Fibroblast of lung (primary cell): ENCODE data around the gene RAMP2. TPM values are rescaled to one million over a fixed set of nuclear protein-coding genes. Genes with fewer than 3 reads are reported as not detected.

Experiments
- DNase-seq, 2 donors: peaks; one replicate each; pipeline versions ENCODE4 v3.0.0 to v3.0.0-alpha.2; 2010; ENCODE audit warnings: low read depth in 2 of 2
- H2AFZ ChIP-seq: 2 replicates; pipeline ENCODE4 v1.5.1; 2012; ENCODE audit warnings: low read length, control low read depth, inconsistent platforms
- H3K27ac ChIP-seq: 2 replicates; pipeline ENCODE4 v1.5.1; 2011; ENCODE audit warnings: low read length, control low read depth; ENCODE audit not compliant: insufficient read depth
- H3K27me3 ChIP-seq: 2 replicates; pipeline ENCODE4 v1.5.1; 2011; ENCODE audit warnings: mild to moderate bottlenecking, low read length; ENCODE audit not compliant: control insufficient read depth, insufficient read depth
- H3K36me3 ChIP-seq: 2 replicates; pipeline ENCODE4 v1.5.1; 2011; ENCODE audit warnings: low read length; ENCODE audit not compliant: control insufficient read depth, insufficient read depth
- H3K4me1 ChIP-seq: 2 replicates; pipeline ENCODE4 v1.5.1; 2011; ENCODE audit warnings: low read length; ENCODE audit not compliant: control insufficient read depth, insufficient read depth; ENCODE audit errors: extremely low read depth
- H3K4me2 ChIP-seq: 2 replicates; pipeline ENCODE4 v1.5.1; 2011; ENCODE audit warnings: low read length, control low read depth; ENCODE audit not compliant: insufficient read depth; ENCODE audit errors: extremely low read depth
- H3K4me3 ChIP-seq, 4 experiments: fragments of 200-600 bp in 1 of 4; sonication (generic) in 1 of 4; replicated peaks in 1 of 4; 2 replicates each; pipeline ENCODE4 v1.5.1; 2011 to 2016; ENCODE audit warnings: low read length in 4 of 4, low read depth in 3 of 4, mild to moderate bottlenecking in 3 of 4, control low read depth in 2 of 4, inconsistent platforms in 1 of 4, mixed read lengths in 1 of 4; ENCODE audit not compliant: insufficient read depth in 1 of 4; ENCODE audit errors: control extremely low read depth in 1 of 4
- H3K79me2 ChIP-seq: 2 replicates; pipeline ENCODE4 v1.5.1; 2012; ENCODE audit warnings: mild to moderate bottlenecking, low read length, inconsistent platforms; ENCODE audit not compliant: control insufficient read depth, insufficient read depth
- H3K9ac ChIP-seq: 2 replicates; pipeline ENCODE4 v1.5.1; 2011; ENCODE audit warnings: mild to moderate bottlenecking, low read length, control low read depth; ENCODE audit not compliant: insufficient read depth
- H3K9me3 ChIP-seq: 2 replicates; pipeline ENCODE4 v1.5.1; 2012; ENCODE audit warnings: low read depth, low read length; ENCODE audit not compliant: control insufficient read depth, insufficient read depth
- H4K20me1 ChIP-seq: 2 replicates; pipeline ENCODE4 v1.5.1; 2011; ENCODE audit warnings: low read length; ENCODE audit not compliant: control insufficient read depth, insufficient read depth; ENCODE audit errors: extremely low read depth
- CTCF ChIP-seq, 2 donors: IDR thresholded peaks in 1 of 2; conservative IDR thresholded peaks in 1 of 2; 1 replicate in 1 of 2; 2 replicates in 1 of 2; pipeline ENCODE4 v1.5.1; 2011 to 2012; ENCODE audit warnings: low read length in 2 of 2, control low read depth in 1 of 2, inconsistent platforms in 1 of 2, low read depth in 1 of 2, mild to moderate bottlenecking in 1 of 2
- EZH2 ChIP-seq: IDR thresholded peaks from 2 replicates; pipeline ENCODE4 v1.5.1; 2012; ENCODE audit warnings: low read length, control low read depth, mild to moderate bottlenecking; ENCODE audit errors: missing control alignments
- polyA plus RNA-seq, 2 donors: library from polyadenylated mRNA; depleted of rRNA in 1 of 2; stranded (reverse) in 1 of 2; unstranded in 1 of 2; fragments of >200 nt; gene quantifications; 2 replicates each; pipeline ENCODE4 v1.2.1, GENCODE V29; 2011 to 2012; ENCODE audit warnings: missing spikeins in 1 of 2
- total RNA-seq: library from RNA; depleted of rRNA; stranded (reverse); fragments of >200 nt; gene quantifications from 2 replicates; pipeline ENCODE4 v1.2.1, GENCODE V29; 2014

The RAMP2 gene
- total and polyA plus RNA-seq, 2 donors (not counting 1 experiment from before 2014, with no cell fraction given), result 0.17 to 0.45 TPM

- no peak overlapping the region for H3K4me2 ChIP-seq
- peaks cover 12% of the 10 kb centered on the region for H3K4me1 ChIP-seq
- H3K27me3 ChIP-seq, result no peaks in the 10 kb centered on the region
- peaks cover 6% of the 10 kb centered on the region for H3K79me2 ChIP-seq
- H3K27ac ChIP-seq, result no peak overlapping the region
- no peak overlapping the region for H3K9ac ChIP-seq
- no peaks in the 10 kb centered on the region for H3K9me3 ChIP-seq
- peaks cover 12% of the 10 kb centered on the region for H3K36me3 ChIP-seq
- no peak overlapping the region for H2AFZ ChIP-seq
- no peak overlapping the region for H3K4me3 ChIP-seq
- H4K20me1 ChIP-seq, result no peaks in the 10 kb centered on the region
- DNase-seq, result peak in 1 of 2 donors; percentile 95
- no peak for TF ChIP-seq CTCF (conservative IDR thresholded peaks at IDR 0.05 in 1 of 2, IDR thresholded peaks at IDR 0.05 in 1 of 2; ENCODE audit: low read depth in 1 of 2, low read length in 2 of 2)
- TF ChIP-seq EZH2, result no peak
Measured at GRCh38 chr17:42775534-42776098, 14.6 kb downstream of the RAMP2 start.

GRCh38 chr17:42778570-42778969, 17.5 kb downstream of the RAMP2 start:
- Histone ChIP-seq H3K27me3 (peaks cover 3% of the 10 kb centered on the region), H3K27ac (no peak overlapping the region), H3K4me2 (no peak overlapping the region), H3K36me3 (peaks cover 12% of the 10 kb centered on the region), H4K20me1 (no peaks in the 10 kb centered on the region), H3K4me3 (no peak overlapping the region), H3K4me1 (peaks cover 26% of the 10 kb centered on the region), H3K9ac (no peak overlapping the region), H3K79me2 (peaks cover 4% of the 10 kb centered on the region), H3K9me3 (no peaks in the 10 kb centered on the region), H2AFZ (no peak overlapping the region)
- TF ChIP-seq EZH2, result no peak
- no peak for TF ChIP-seq CTCF (conservative IDR thresholded peaks at IDR 0.05 in 1 of 2, IDR thresholded peaks at IDR 0.05 in 1 of 2; ENCODE audit: low read depth in 1 of 2, low read length in 2 of 2)
- DNase-seq, result no peak

GRCh38 chr17:42779304-42779935, 18.4 kb downstream of the RAMP2 start:
- H2AFZ ChIP-seq, result no peak overlapping the region
- peaks cover 22% of the 10 kb centered on the region for H3K4me1 ChIP-seq
- H3K27me3 ChIP-seq, result peaks cover 3% of the 10 kb centered on the region
- H3K27ac ChIP-seq, result no peak overlapping the region
- H3K79me2 ChIP-seq, result no peaks in the 10 kb centered on the region
- no peak overlapping the region for H3K9ac ChIP-seq
- no peaks in the 10 kb centered on the region for H3K9me3 ChIP-seq
- TF ChIP-seq EZH2, result no peak
- TF ChIP-seq CTCF (conservative IDR thresholded peaks at IDR 0.05 in 1 of 2, IDR thresholded peaks at IDR 0.05 in 1 of 2; ENCODE audit: low read depth in 1 of 2, low read length in 2 of 2), result no peak
- DNase-seq, result no peak
- no peaks in the 10 kb centered on the region for H4K20me1 ChIP-seq
- H3K4me3 ChIP-seq, result no peak overlapping the region
- H3K4me2 ChIP-seq, result no peak overlapping the region
- H3K36me3 ChIP-seq, result peaks cover 12% of the 10 kb centered on the region
